ENCODE measurements around the gene MARK3. TPM values are rescaled to one million over a fixed set of nuclear protein-coding genes. Genes with fewer than 3 reads are reported as not detected.

MARK3 gene
- total RNA-seq, 1 experiment from 2014 or later, result 81.9 TPM

DNA sequence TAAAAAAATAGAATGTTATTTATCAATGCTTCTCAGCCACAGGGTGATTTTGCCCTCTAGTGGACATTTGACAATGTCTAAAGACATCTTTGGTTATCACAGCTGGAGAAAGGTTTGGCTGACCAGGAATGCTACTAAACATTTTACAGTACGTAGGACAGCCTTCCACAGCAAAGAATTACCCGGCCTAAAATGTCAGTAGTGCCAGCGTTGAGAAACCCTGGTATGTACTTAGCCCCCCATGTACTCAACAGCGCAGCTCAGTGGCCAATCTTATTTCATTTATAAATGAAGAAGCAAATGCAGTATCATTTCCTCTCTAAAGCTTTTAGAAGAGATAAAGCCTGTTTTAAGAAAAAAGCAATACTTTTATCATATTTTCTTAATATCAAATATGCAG lies 5.8 kb downstream of the MARK3 start:
- no peak overlapping the region for H4K5ac ChIP-seq (ENCODE audit: insufficient read length, low read depth, low read length)
- TF ChIP-seq, protein P1, sequence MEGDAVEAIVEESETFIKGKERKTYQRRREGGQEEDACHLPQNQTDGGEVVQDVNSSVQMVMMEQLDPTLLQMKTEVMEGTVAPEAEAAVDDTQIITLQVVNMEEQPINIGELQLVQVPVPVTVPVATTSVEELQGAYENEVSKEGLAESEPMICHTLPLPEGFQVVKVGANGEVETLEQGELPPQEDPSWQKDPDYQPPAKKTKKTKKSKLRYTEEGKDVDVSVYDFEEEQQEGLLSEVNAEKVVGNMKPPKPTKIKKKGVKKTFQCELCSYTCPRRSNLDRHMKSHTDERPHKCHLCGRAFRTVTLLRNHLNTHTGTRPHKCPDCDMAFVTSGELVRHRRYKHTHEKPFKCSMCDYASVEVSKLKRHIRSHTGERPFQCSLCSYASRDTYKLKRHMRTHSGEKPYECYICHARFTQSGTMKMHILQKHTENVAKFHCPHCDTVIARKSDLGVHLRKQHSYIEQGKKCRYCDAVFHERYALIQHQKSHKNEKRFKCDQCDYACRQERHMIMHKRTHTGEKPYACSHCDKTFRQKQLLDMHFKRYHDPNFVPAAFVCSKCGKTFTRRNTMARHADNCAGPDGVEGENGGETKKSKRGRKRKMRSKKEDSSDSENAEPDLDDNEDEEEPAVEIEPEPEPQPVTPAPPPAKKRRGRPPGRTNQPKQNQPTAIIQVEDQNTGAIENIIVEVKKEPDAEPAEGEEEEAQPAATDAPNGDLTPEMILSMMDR (conservative IDR thresholded peaks at IDR 0.05), result peak; percentile 73
- WGBS (ENCODE audit: extremely low coverage, insufficient read length, low lambda C conversion rate), result no CpG with 5 or more reads among the region's 4 CpGs
- H3K27ac ChIP-seq (ENCODE audit: insufficient read length, low read depth, low read length), result no peak overlapping the region
- no peak overlapping the region for H3K9ac ChIP-seq (ENCODE audit: extremely low read depth, insufficient read length, low read length)
- H3K23ac ChIP-seq (ENCODE audit: insufficient read length, low read depth, low read length), result no peak overlapping the region
- no peak overlapping the region for H2BK12ac ChIP-seq (ENCODE audit: insufficient read length, low read depth, low read length)
- H2AK5ac ChIP-seq (ENCODE audit: insufficient read length, low read length), result no peak overlapping the region
- Mint-ChIP-seq H3K9me3 (no peaks in the 10 kb centered on the region), H3K4me3 (no peak overlapping the region; a peak in 1 of 5 replicates), H3K27ac (0 out of 7 replicates have a peak overlapping the region, but pooled peaks of 1 of the 3 experiments have one; percentile 62), H3K36me3 (ENCODE audit: insufficient read depth in 1 of 3, low read depth in 3 of 3) (peaks cover 0 to 5% (median 2%) of the 10 kb centered on the region in 3 experiments; a peak in 5 of 7 replicates), H3K27me3 (ENCODE audit: low read depth) (no peaks in the 10 kb centered on the region), H3K4me1 (peaks cover 33 to 37% of the 10 kb centered on the region in 2 experiments)
- H4K91ac ChIP-seq (ENCODE audit: insufficient read length, low read depth, low read length), result no peak overlapping the region
- no peak overlapping the region for H3K18ac ChIP-seq (ENCODE audit: insufficient read length, low read depth, low read length)
- H3K79me2 ChIP-seq (ENCODE audit: insufficient read depth, low read length), result peaks cover 39% of the 10 kb centered on the region
- H2BK120ac ChIP-seq (ENCODE audit: low read depth, low read length, poor library complexity, severe bottlenecking), result no peak overlapping the region
- H4K20me1 ChIP-seq (ENCODE audit: control insufficient read depth, insufficient read depth, insufficient read length), result no peaks in the 10 kb centered on the region
- no peaks in the 10 kb centered on the region for H3K9me3 ChIP-seq (ENCODE audit: control insufficient read depth, low read depth, low read length)
- no peak overlapping the region for H3K56ac ChIP-seq (ENCODE audit: insufficient read length, low read depth, low read length)
- H2BK5ac ChIP-seq (ENCODE audit: insufficient read length, low read length), result no peak overlapping the region
- H3K4me1 ChIP-seq (ENCODE audit: insufficient read depth, low read length), result no peaks in the 10 kb centered on the region; the same call in 1 of the 2 replicates
- peaks cover 6% of the 10 kb centered on the region for H3K23me2 ChIP-seq (ENCODE audit: insufficient read length, low read depth, low read length, poor library complexity, severe bottlenecking)
- no peak overlapping the region for H3K4me2 ChIP-seq (ENCODE audit: insufficient read depth, insufficient read length, low read length)
- H2BK20ac ChIP-seq (ENCODE audit: low read depth, low read length, poor library complexity, severe bottlenecking), result no peak overlapping the region
- H3K27me3 ChIP-seq (ENCODE audit: insufficient read depth, low read length), result no peaks in the 10 kb centered on the region; the same call in 1 of the 2 replicates
- H2AFZ ChIP-seq (ENCODE audit: low read length), result no peak overlapping the region
- peaks cover 2% of the 10 kb centered on the region for H3K79me1 ChIP-seq (ENCODE audit: insufficient read depth, low read depth, low read length, poor library complexity, severe bottlenecking)
- no peak for DNase-seq
- no peak overlapping the region for H3T11ph ChIP-seq (ENCODE audit: low read length)
- no peak overlapping the region for H3K4ac ChIP-seq (ENCODE audit: low read depth, low read length)
- H3K14ac ChIP-seq (ENCODE audit: insufficient read depth, low read length), result no peak overlapping the region
- no peak overlapping the region for H4K8ac ChIP-seq (replicated peaks; ENCODE audit: insufficient read length, low read depth, low read length)
- no peak overlapping the region for H2BK15ac ChIP-seq (ENCODE audit: low read depth, low read length)

Data from H9 (cell line).